OCI-LY3 (cell line): ENCODE data around the gene POLA2.
A peak's percentile ranks its signal among the peaks of the same experiment; 100 is the strongest.

ENCODE experiments used
- H2AFZ ChIP-seq: fragments of 200-600, 300-600 bp; shearing (Covaris generic); 2 replicates; pipeline ENCODE4 v1.6.0; 2014; ENCODE audit warnings: antibody characterized with exemption, low read depth, low read length
- H3K27ac ChIP-seq: fragments of 200-600, 300-600 bp; sonication (generic); 2 replicates; pipeline ENCODE4 v1.5.1; 2014; ENCODE audit warnings: mild to moderate bottlenecking, low read length, moderate library complexity, mixed read lengths
- H3K27me3 ChIP-seq: fragments of 200-600, 300-600 bp; sonication (generic); 2 replicates; pipeline ENCODE4 v1.6.1; 2014; ENCODE audit warnings: low read depth, low read length, mixed read lengths
- H3K36me3 ChIP-seq: fragments of 200-600, 300-600 bp; sonication (generic); replicated peaks from 2 replicates; pipeline ENCODE3; 2014; ENCODE audit warnings: low read depth, low read length, mixed read lengths
- H3K4me1 ChIP-seq: fragments of 300-600, 200-600 bp; sonication (generic); 2 replicates; pipeline ENCODE4 v1.6.1; 2014; ENCODE audit warnings: low read length, mixed read lengths
- H3K4me2 ChIP-seq: fragments of 200-600, 300-600 bp; sonication (generic); 2 replicates; pipeline ENCODE4 v1.6.1; 2014; ENCODE audit warnings: low read length, mixed read lengths
- H3K4me3 ChIP-seq: fragments of 300-600, 200-600 bp; sonication (generic); 2 replicates; pipeline ENCODE4 v1.5.1; 2014; ENCODE audit warnings: antibody characterized with exemption, mild to moderate bottlenecking, low read length, moderate library complexity
- H3K79me2 ChIP-seq: fragments of 300-600, 200-600 bp; shearing (Covaris generic); 2 replicates; pipeline ENCODE4 v1.6.1; 2014; ENCODE audit warnings: mild to moderate bottlenecking, low read length, mixed read lengths
- H3K9ac ChIP-seq: fragments of 300-600, 200-600 bp; shearing (Covaris generic); 2 replicates; pipeline ENCODE4 v1.6.0; 2014; ENCODE audit warnings: mild to moderate bottlenecking, low read length, moderate library complexity
- H3K9me3 ChIP-seq: fragments of 200-600, 300-600 bp; shearing (Covaris generic); 2 replicates; pipeline ENCODE4 v1.6.1; 2014; ENCODE audit warnings: low read length, mixed read lengths; ENCODE audit not compliant: insufficient read depth
- H4K20me1 ChIP-seq: fragments of 200-600, 300-600 bp; sonication (generic); 2 replicates; pipeline ENCODE4 v1.6.1; 2016; ENCODE audit warnings: low read length, mixed read lengths; ENCODE audit not compliant: insufficient read depth
- EZH2phosphoT487 ChIP-seq: fragments of 200-600 bp; shearing (Covaris generic); IDR thresholded peaks from 2 replicates; pipeline ENCODE4 v1.6.1; 2018; ENCODE audit warnings: antibody characterized with exemption, mixed run types, low read depth
- TF ChIP-seq, protein P1 (sequence below): fragments of 200-600, 300-600 bp; sonication (generic); IDR thresholded peaks from 2 replicates; pipeline ENCODE4 v1.5.1; 2014; ENCODE audit warnings: antibody characterized with exemption, low read length, low read depth

The POLA2 gene

DNA sequence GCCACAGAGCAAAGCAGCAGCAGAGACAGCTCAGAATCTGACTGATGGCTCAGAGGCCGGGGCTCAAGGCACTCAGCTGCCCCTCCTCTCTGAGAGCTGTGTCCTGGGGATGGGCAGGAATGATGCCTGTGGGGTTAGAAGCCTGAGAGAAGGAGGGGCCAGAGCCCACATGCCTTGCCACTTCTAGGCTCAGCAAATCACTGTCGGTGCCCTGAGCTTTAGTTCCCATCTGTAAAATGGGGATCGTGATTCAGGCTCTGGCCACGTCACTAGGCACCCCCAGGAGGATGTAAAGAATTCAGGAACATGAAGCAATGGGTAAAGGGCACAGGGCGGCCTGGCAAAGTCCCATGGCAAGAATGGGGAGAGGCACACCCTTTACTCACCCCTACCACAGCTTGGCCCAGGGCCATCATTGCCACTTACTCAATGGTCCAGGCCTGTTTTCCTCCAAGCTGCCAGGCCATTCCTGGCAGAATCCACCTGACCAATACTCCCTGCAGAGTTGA is 49.5 kb downstream of the POLA2 start:
- no peak overlapping the region for H3K4me2 ChIP-seq
- no peaks in the 10 kb centered on the region for H4K20me1 ChIP-seq
- TF ChIP-seq, protein P1, sequence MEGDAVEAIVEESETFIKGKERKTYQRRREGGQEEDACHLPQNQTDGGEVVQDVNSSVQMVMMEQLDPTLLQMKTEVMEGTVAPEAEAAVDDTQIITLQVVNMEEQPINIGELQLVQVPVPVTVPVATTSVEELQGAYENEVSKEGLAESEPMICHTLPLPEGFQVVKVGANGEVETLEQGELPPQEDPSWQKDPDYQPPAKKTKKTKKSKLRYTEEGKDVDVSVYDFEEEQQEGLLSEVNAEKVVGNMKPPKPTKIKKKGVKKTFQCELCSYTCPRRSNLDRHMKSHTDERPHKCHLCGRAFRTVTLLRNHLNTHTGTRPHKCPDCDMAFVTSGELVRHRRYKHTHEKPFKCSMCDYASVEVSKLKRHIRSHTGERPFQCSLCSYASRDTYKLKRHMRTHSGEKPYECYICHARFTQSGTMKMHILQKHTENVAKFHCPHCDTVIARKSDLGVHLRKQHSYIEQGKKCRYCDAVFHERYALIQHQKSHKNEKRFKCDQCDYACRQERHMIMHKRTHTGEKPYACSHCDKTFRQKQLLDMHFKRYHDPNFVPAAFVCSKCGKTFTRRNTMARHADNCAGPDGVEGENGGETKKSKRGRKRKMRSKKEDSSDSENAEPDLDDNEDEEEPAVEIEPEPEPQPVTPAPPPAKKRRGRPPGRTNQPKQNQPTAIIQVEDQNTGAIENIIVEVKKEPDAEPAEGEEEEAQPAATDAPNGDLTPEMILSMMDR = no peak
- TF ChIP-seq EZH2phosphoT487 = no peak
- H3K9ac ChIP-seq = no peak overlapping the region
- H3K27ac ChIP-seq = no peak overlapping the region
- no peak overlapping the region for H2AFZ ChIP-seq
- no peaks in the 10 kb centered on the region for H3K79me2 ChIP-seq
- H3K36me3 ChIP-seq = no peaks in the 10 kb centered on the region
- peaks cover 15% of the 10 kb centered on the region for H3K4me1 ChIP-seq
- H3K4me3 ChIP-seq = no peak overlapping the region
- H3K27me3 ChIP-seq = peaks cover 19% of the 10 kb centered on the region
- no peaks in the 10 kb centered on the region for H3K9me3 ChIP-seq

DNA sequence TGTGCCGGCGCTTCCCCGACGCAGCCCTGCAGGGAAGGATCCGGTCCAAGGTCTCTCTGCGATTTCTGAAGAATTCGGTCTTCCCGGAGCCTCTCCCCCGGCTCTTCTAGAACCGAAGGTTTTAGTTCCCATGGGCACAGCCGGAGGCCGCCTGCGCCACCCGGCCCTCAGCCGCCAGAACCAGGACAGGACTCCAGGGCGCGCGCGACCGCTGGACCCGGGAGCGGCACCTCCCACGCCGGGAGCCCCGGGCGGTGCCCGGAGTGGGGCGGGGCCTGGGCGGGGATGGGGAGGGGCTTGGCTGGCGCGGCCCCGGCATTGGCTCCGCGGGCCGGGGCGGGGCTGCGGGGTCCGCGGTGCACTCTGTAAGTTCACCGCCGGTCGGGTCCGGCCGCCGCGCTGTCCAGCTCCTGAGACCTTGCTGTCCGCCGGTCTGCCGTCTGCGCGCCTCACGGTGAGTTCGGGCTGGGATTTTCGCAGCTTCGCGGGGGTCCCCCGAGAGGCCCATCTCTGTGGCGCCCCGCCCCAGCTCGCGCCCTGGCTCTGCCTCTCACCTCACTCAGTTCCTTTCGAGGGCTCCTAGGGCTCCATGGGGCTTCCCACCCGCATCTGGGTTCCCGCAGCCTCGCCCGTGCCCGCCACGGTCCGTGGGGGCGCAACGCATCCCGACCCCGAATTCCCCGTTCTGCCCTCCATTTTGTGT is 52.9 kb downstream of the POLA2 start, which contains the start of gene CDC42EP2:
Gene CDC42EP2, plus strand, starts transcription at position 366 of the 703 bp plus-strand sequence. CDS start 6,033 bp downstream, outside the sequence.
- H2AFZ ChIP-seq = peak within 1 kb of the TSS; percentile 19
- H3K36me3 ChIP-seq = no peaks in the 10 kb centered on the region
- H3K27me3 ChIP-seq = peaks cover 24% of the 10 kb centered on the region
- no peaks in the 10 kb centered on the region for H4K20me1 ChIP-seq
- H3K9ac ChIP-seq = peak within 1 kb of the TSS; percentile 60
- H3K4me1 ChIP-seq = peaks cover 10% of the 10 kb centered on the region
- peak within 1 kb of the TSS; percentile 82 for H3K4me3 ChIP-seq
- peak within 1 kb of the TSS; percentile 87 for H3K4me2 ChIP-seq
- H3K79me2 ChIP-seq = no peaks in the 10 kb centered on the region
- H3K27ac ChIP-seq = no peak within 1 kb of the TSS
- no peak for TF ChIP-seq EZH2phosphoT487
- TF ChIP-seq, protein P1 = no peak
- H3K9me3 ChIP-seq = no peaks in the 10 kb centered on the region

DNA sequence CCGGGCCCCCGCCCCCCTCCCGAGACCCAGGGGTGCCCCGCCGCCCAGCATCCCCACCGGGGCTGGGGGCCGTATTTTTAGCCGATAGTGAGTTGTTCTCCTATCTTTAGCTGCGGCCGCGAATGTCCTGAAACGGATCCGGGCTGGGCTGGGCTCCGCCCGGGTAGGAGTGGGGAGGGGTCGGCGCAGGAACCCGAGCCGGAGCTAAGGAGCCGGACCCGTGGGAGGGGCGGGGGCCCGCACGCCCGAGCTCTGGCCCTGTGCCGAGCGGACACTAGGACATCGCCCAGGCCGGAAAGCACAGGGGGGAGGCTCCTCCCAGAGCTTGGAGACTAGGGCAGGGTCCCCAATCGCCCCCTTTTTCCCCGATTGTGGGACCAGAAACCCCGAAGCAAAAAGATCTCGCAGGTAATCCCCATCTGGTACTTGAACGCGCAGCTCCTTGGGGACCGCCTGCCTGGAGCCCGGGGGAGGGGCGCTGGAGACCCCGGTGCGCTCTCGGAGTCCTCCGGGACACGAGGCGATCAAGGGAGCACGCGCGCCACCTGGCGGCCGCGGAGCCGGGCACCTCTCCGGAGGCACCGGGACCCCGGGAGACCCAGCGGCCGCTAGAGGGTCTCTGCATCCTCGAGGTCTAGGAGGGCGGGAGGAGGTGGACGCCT is 53.6 kb downstream of the POLA2 start:
- H3K36me3 ChIP-seq = no peaks in the 10 kb centered on the region
- H4K20me1 ChIP-seq = no peaks in the 10 kb centered on the region
- peak overlapping the region; percentile 82 for H3K4me3 ChIP-seq
- peak overlapping the region; percentile 19 for H2AFZ ChIP-seq
- H3K27me3 ChIP-seq = peaks cover 24% of the 10 kb centered on the region
- H3K4me2 ChIP-seq = peak overlapping the region; percentile 87
- no peaks in the 10 kb centered on the region for H3K9me3 ChIP-seq
- no peaks in the 10 kb centered on the region for H3K79me2 ChIP-seq
- peak overlapping the region; percentile 60 for H3K9ac ChIP-seq
- H3K27ac ChIP-seq = no peak overlapping the region
- TF ChIP-seq, protein P1 = peak; percentile 98
- no peak for TF ChIP-seq EZH2phosphoT487
- peaks cover 10% of the 10 kb centered on the region for H3K4me1 ChIP-seq

DNA sequence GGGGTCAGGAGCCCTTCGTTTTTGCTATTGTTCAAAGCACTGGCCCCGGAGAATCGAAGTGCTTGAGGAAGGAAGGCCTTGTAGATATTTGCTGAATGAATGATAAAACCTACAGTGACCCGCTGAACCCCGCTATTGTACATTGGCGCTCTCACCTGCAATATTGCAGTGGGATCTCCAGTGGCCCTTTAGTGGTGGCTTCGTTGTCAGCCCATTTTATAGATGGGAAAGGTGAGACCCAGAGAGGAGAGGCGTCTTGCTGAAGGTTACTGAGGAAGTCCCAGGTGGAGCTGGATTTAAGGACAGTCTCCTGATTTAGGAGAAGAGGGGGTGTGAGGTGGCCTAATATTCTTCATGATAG is 54.1 kb downstream of the POLA2 start:
- peaks cover 24% of the 10 kb centered on the region for H3K27me3 ChIP-seq
- no peak for TF ChIP-seq EZH2phosphoT487
- TF ChIP-seq, protein P1 = no peak; the same call in 1 of the 2 replicates
- H3K36me3 ChIP-seq = no peaks in the 10 kb centered on the region
- H3K79me2 ChIP-seq = no peaks in the 10 kb centered on the region
- peaks cover 10% of the 10 kb centered on the region for H3K4me1 ChIP-seq
- peak overlapping the region; percentile 87 for H3K4me2 ChIP-seq
- H4K20me1 ChIP-seq = no peaks in the 10 kb centered on the region
- H3K9me3 ChIP-seq = no peaks in the 10 kb centered on the region
- H2AFZ ChIP-seq = peak overlapping the region; percentile 19; the same call in 1 of the 2 replicates
- peak overlapping the region; percentile 17; the same call in 1 of the 2 replicates for H3K9ac ChIP-seq
- peak overlapping the region; percentile 82 for H3K4me3 ChIP-seq
- H3K27ac ChIP-seq = no peak overlapping the region
